GM23248 (cell line): ENCODE results near the gene HEPH.

Experiments
- EZH2 ChIP-seq: fragments of 200-600 bp; sonication (generic); IDR thresholded peaks from 2 replicates; pipeline ENCODE4 v1.6.1; 2018; ENCODE audit warnings: antibody characterized with exemption, mild to moderate bottlenecking; ENCODE audit not compliant: insufficient read depth, poor library complexity, severe bottlenecking
- EZH2phosphoT487 ChIP-seq: fragments of 200-600 bp; sonication (generic); IDR thresholded peaks from 2 replicates; pipeline ENCODE4 v1.6.1; 2018; ENCODE audit warnings: antibody characterized with exemption, moderate library complexity, mild to moderate bottlenecking, low read depth; ENCODE audit not compliant: insufficient read depth

DNA sequence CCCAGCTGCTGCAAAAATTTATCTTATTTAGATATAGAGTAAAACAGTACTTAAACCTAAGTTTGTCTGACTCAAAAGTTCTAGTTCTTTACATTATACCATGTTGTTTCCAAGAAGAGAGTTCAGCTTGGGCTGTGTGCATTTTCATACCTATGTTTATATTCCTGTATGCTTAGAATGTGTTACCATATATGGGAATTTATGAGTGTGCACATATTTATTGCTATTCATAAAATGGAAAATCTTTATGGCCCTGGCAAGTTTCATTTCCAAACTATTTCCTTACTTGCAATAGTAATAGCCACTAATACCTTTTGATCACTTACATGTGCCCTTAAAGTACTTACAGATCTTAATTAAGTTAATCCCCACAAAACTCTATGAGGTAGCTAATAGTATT lies 2.6 kb downstream of the HEPH start:
- TF ChIP-seq EZH2 (no peak), EZH2phosphoT487 (no peak)
